Activated CD4-positive, alpha-beta T cell treated with anti-CD3 and anti-CD28 coated beads, Interleukin-2, amount 50 U/mL, for 16 hours (primary cell): Measurements from ENCODE around the gene ACTRT1.

Experiments
- DNase-seq: peaks from one replicate; pipeline ENCODE4 v3.0.0-alpha.2; 2020

Gene ACTRT1

DNA sequence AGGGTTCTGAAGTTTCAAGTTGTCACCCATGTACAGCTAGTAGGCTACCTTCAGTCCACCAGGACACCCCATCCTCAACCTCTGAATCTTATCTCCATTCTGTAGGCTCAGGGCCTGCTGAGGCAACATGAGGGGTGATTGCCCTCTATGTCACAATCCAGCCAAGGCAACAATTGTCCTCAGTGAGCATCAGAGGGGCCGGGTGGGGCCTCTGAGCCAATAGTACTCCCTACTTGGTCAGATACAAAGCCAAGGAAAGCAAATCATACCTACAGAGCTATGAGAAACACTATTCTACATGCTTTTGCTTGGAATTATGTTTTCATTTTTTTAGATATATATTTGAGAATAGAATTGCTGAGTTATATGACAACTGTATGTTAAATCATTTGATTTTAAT, at the start of gene ACTRT1:
Gene ACTRT1 (minus strand): TSS at position 101 of the 400 bp plus-strand sequence. CDS start 197 bp downstream, outside the sequence.
- no peak for DNase-seq

GRCh38 chrX:128078545-128078944, 26.3 kb upstream of the ACTRT1 start:
- no peak for DNase-seq

- no peak for DNase-seq
Measured at GRCh38 chrX:128057421-128057820, 5.2 kb upstream of the ACTRT1 start.

DNA sequence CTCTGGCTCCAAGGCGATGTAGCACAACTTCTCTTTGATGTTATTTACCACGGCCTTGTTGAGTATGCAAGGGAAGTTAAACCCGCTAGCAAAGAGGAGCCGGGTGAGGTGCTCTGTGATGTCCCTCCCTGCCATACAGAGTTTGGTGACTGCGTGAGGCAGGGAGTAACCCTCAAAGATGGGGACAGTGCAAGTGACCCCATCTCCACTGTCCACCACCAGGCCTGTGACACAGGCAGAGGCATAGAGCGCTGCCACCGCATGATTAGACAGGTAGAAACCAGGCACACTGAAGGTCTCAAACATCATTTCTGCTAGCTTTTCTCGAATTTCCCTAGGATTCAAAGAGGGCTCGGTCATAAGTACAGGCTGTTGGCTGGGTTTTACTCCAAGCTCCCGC, 677 bp downstream of the ACTRT1 start:
- no peak for DNase-seq

GRCh38 chrX:128035318-128035717, 16.9 kb downstream of the ACTRT1 start:
- no peak for DNase-seq

GRCh38 chrX:128021566-128021965, 30.6 kb downstream of the ACTRT1 start:
- no peak for DNase-seq

GRCh38 chrX:128020701-128021100, 31.5 kb downstream of the ACTRT1 start:
- no peak for DNase-seq

GRCh38 chrX:128019218-128019617, 33.0 kb downstream of the ACTRT1 start:
- no peak for DNase-seq

DNA sequence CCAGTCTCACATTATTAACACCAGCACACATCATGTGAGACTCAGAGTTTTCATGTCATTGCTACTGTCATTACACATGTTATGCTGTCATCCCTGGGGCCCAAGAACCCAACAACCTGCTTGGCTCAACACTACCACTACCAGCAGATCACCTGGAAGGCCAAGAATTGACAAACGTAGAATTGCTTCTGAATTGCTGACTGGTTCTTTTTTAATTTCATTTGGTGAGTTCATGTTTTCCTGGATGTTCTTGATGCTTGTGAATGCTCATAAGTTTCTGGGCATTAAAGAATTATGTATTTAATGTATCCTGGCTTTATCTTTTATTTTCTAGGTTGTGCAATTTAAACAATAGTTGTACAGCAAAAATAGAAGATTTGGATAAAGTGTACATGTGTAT, 40.2 kb downstream of the ACTRT1 start:
- no peak for DNase-seq

GRCh38 chrX:128007882-128008281, 44.3 kb downstream of the ACTRT1 start:
- DNase-seq, result no peak
